ENCODE results near the gene MBNL1.
"Not testable (repeated sequence)": the region's sequence is repeated elsewhere in the genome, so short reads cannot be mapped to it uniquely, and the experiment has no call there.

MBNL1 gene

GRCh38 chr3:152355744-152356665 is 87.3 kb downstream of the MBNL1 start:
- no peak for DNase-seq

- no peak for DNase-seq
Observed at GRCh38 chr3:152356870-152357276, 88.1 kb downstream of the MBNL1 start.

- no peak for DNase-seq
Observed at GRCh38 chr3:152357587-152357986, 88.9 kb downstream of the MBNL1 start.

GRCh38 chr3:152359385-152360248 is 90.9 kb downstream of the MBNL1 start:
- no peak for DNase-seq

- no peak for DNase-seq
Observed at GRCh38 chr3:152360302-152360701, 91.6 kb downstream of the MBNL1 start.

GRCh38 chr3:152360966-152361365 is 92.2 kb downstream of the MBNL1 start:
- DNase-seq: no peak

- DNase-seq: peak in 1 of 3 experiments; percentile 57
Observed at GRCh38 chr3:152362086-152362485, 93.4 kb downstream of the MBNL1 start.

GRCh38 chr3:152364237-152364636 is 95.5 kb downstream of the MBNL1 start:
- DNase-seq: no peak

- DNase-seq: no peak
Observed at GRCh38 chr3:152365126-152365525, 96.4 kb downstream of the MBNL1 start.

GRCh38 chr3:152365766-152366593 is 97.3 kb downstream of the MBNL1 start:
- peak in 1 of 3 experiments; percentile 63 for DNase-seq

GRCh38 chr3:152367192-152367591 is 98.5 kb downstream of the MBNL1 start:
- not testable (repeated sequence) for DNase-seq

GRCh38 chr3:152372633-152373032 is 103.9 kb downstream of the MBNL1 start:
- DNase-seq: not testable (repeated sequence)

- no peak for DNase-seq
Observed at GRCh38 chr3:152373379-152373778, 104.7 kb downstream of the MBNL1 start.

- DNase-seq: no peak
Observed at GRCh38 chr3:152374262-152374990, 105.7 kb downstream of the MBNL1 start.

- DNase-seq: no peak
Observed at GRCh38 chr3:152375546-152375945, 106.8 kb downstream of the MBNL1 start.

GRCh38 chr3:152376351-152377183 is 107.8 kb downstream of the MBNL1 start:
- DNase-seq: no peak

- DNase-seq: no peak
Observed at GRCh38 chr3:152377184-152377570, 108.4 kb downstream of the MBNL1 start.

- no peak for DNase-seq
Observed at GRCh38 chr3:152379415-152380042, 110.8 kb downstream of the MBNL1 start.

GRCh38 chr3:152380043-152380442 is 111.3 kb downstream of the MBNL1 start:
- no peak for DNase-seq

GRCh38 chr3:152381881-152382295 is 113.2 kb downstream of the MBNL1 start:
- DNase-seq: no peak

All from NCI-H1417 (cell line).